NCI-H2196 treated with DMSO at 0.1 percent for 48 hours (cell line): Measurements from ENCODE around the gene LBX2.

ENCODE experiments used
- DNase-seq: peaks from one replicate; lab custom pipeline; 2025; ENCODE audit not compliant: unreplicated experiment; lab: John Stamatoyannopoulos, UW

The LBX2 gene

DNA sequence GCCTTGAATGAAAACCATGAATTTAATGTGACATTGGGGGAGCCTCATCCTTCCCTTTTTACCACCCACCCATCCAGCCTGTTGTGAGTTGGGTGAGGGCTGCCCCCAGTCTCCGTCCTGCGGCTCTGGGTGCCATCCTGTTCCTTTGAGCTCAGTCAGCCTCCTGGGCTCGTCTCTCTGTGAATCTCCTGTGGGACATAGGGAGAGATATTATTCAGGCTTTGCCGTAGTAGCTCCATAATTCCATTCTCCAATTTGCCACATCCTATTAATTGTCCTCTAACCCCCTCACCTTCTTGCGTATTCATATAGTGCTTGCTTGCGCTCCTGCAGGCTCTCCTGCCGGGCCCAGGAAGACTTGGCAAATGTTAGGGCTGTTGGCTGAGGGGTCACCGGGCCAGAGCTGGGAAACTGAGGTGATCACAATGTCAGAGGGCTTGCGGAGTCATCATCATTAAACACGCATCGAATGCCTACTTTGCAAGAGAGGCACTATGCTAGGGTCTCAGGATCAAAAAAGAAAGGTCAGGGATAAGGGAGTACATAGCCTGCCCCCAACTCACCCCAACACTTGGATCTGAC is 27.3 kb upstream of the LBX2 start:
- no peak for DNase-seq

DNA sequence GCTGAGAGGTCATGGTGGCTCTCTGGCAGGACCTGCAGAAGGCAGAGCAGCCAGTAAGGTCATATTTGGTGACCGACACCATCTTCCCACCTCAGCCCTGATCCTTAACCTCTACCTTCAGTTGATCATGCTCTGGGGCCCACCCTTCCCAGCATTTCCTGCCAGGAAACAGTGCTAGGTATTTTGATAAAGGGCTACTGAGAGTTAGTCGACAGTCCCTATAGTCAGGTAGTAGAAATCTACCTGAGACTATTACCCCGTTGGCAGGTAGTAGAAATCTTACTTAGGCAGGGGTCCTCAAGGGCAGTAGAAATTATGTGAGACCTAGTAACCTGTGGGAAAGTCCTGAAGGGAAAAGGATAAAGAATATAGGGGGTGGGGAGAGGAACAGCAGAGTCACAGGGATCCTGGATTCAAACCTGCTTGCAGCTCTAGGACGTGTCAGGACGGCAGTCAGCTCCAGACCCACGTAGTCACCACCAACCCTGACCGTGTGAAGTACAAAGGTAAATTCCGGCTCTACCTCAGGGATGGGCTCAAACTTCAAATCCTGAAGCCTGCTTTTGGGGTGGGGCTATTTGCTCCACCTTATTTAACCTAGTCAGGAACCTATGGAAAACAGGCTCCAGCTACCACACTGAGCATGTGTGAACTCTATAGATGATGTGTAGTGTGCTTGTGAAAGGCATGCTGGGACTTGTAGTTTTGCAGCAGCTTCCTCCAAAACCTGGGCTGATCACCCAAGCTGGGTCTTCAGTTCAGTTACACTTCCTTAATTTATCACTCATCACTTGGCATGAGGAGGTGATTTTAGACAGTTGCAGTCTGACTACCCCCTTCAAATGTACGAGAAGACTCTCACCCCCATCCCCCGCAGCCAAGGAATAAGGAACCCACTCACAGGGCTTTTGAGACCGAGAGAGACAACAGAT is 26.6 kb upstream of the LBX2 start, which contains the start of gene DQX1:
Gene DQX1, minus strand, starts transcription at position 515 of the 932 bp plus-strand sequence. Its CDS starts 502 bp downstream, at position 13.
- DNase-seq, result no peak

DNA sequence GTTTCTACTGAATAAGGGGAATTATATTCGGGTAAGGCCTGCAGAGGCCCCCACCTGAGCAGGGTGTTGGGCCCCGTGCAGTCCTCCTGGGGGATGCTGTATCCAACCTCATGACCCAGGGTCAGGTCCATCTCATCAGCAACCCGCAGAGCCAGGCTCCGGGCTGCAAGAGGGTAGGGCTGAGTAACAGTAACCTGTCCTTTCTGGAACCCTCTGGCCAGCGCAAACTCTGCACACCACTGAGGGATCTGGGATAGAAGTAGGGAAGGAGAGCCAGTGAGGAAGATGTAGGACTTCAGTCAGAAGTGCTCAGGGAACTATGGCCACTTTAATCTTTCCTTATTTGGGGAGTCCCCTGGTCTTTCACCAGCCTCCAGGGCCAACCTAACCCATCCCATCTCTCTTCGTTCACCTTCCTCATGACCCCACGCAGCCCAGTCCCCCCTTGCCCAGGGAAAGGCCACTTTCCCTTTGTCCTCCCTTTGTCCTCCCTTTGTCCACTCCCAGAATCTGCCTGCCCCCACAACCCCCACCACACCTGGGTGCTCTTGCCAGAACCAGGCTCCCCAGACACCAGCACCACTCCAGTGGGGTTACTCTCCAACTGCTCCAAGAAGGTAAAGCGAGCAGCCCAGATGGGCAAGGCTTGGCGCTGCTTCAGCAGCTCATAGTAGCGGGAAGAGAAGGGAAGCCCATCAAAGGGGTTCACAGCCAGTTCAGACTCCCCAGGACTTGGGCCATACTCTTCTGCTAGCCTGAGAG is 25.7 kb upstream of the LBX2 start:
- no peak for DNase-seq

DNA sequence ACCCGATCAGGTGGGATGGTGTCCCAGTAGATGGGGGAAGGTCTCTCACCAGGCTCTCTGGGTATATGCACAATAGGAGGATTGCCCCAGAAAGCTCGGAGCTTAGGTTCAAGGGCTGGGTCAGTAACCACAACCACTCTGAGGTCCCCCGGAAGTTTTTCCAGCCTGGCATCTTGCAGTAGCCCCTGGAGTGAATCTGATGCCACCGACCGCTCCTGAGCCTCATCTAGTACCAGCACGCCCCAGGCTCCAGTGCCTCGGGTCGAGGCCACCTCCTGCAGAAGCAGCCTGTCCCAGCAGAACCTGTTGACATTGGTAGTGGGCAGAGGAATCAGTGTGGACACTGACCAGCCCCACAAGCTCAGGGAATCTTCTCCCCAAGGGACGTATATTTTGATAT is 24.6 kb upstream of the LBX2 start:
- DNase-seq, result no peak

DNA sequence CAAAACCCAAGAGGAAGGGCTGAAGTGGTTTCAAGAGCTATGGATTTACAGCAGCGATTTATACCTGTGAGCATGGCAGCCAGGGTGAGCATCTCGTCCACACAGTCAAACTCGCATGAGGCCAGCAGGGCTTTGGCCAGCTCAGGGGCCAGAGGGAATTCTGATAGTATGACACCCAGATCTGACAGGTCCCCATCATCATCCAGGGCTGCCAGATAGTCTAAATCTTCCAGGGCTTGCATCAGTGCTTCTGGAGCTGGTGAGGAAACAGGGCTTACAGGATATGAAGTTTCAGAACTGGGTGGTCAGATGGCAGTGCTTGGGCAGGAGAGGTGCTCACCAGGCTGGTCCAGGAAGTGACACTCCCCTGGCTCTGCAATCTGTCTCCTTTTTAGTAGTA is 23.1 kb upstream of the LBX2 start:
- DNase-seq, result no peak

DNA sequence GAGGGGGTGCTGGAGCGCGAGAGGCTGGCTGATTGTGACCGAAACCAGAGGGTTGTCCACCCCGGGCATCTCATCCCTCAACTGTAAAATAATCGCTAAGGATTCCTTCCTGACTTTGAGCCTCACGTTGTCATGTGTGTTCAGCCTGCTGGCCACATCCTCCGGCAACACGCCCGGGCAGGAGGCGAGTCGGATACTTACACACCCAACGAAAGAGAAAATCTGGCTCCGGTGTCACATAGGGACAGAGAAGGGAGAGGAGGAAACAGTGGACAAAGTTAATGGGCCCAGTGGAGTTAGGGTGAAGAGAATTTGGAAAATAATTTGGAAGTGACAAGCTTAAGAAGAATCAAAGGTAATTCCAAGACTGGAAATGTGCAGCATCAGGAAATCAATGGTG is 17.2 kb upstream of the LBX2 start:
- no peak for DNase-seq

DNA sequence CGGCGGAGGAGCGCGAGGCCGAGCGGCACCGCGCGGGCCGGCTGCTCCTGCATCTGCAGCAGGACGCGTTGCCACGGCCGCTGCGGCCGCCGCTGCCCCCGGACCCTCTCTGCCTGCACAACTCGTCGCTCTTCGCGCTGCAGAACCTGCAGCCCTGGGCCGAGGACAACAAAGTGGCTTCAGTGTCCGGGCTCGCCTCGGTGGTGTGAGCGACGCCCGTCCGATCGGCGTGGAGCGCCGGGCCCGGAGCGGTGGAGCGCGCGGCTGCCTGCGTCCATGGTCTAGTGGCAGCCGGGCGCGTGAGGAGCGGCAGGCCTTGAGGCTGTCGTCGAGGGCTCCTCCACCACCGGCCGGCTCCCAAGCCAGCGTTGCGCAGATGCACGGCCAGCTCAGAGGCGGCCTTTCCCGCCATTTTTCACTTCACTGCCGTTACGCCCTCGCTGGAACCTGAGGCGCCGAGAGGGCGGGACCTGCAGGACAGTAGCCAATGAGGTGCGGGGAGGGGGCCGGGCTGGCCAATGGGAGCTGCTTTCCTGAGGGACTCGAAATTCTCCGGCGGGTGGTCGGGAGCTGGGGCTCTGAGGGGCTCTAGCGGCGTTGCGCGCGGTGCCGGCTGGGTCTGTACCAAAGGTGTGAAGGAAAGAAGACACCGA is 16.7 kb upstream of the LBX2 start:
- no peak for DNase-seq

DNA sequence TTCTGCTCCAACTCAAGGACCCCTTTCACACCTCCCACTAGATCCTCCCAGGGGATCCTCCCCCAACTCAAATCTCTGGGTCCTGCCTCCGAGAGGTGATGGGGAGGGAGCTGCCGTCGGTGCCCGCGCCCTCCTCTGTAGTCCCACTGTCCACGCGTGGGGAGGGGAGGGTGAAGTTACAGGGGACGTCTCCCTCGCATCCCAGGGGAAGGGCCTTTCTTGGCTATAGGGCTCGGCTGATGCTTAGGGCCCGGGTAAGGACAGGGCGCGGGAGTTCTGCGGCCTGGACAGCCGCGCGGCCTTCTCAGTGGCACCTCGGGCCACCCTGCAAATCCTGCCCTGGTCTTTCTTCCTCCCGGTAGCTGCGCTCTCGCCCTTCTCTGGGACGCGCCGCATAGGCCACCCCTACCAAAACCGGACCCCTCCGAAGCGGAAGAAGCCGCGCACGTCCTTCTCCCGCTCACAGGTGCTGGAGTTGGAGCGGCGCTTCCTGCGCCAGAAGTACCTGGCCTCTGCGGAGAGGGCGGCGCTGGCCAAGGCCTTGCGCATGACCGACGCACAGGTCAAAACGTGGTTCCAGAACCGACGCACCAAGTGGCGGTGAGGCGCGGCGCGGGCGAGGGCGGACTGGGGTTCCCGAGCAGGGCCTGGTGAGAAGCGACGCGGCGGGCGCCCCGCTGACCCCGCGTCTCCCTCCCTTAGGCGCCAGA is 16.0 kb upstream of the LBX2 start:
- no peak for DNase-seq

DNA sequence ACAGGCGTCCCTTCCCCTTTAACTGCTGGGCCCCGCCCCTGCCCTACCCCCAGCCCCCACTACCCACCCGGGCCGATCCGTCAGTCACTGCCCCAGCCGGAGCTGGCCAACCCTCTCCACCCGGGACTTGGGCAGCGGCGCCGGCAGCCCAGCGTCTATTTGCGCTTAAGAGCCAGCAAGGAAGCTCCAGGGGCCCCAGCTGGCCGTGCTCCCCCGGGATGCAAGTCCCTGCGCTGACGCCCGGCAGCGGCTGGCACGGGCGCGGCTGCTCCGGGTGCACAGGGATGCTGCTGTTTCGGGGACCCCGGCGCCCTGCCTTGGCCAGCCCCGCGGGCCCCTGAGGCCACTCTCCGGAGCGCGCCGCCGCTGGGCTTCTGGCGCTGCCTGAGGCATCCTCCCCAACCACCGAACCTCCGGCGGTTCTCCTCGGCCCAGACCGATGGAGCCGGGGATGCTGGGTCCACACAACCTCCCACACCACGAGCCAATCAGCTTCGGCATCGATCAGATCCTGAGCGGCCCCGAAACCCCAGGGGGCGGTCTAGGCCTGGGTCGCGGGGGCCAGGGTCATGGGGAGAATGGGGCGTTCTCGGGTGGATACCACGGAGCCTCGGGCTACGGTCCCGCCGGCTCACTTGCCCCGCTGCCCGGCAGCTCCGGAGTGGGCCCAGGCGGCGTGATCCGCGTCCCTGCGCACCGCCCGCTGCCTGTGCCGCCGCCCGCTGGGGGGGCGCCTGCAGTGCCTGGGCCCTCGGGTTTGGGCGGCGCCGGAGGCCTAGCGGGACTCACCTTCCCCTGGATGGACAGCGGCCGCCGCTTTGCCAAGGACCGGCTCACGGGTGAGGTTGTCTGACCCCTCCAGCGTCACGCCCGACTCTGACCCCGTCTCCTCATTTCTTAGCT is 15.2 kb upstream of the LBX2 start, which contains the start of gene TLX2:
Gene TLX2, plus strand, starts transcription at position 83 of the 903 bp plus-strand sequence. Its CDS starts 357 bp downstream, at position 440.
- no peak for DNase-seq

DNA sequence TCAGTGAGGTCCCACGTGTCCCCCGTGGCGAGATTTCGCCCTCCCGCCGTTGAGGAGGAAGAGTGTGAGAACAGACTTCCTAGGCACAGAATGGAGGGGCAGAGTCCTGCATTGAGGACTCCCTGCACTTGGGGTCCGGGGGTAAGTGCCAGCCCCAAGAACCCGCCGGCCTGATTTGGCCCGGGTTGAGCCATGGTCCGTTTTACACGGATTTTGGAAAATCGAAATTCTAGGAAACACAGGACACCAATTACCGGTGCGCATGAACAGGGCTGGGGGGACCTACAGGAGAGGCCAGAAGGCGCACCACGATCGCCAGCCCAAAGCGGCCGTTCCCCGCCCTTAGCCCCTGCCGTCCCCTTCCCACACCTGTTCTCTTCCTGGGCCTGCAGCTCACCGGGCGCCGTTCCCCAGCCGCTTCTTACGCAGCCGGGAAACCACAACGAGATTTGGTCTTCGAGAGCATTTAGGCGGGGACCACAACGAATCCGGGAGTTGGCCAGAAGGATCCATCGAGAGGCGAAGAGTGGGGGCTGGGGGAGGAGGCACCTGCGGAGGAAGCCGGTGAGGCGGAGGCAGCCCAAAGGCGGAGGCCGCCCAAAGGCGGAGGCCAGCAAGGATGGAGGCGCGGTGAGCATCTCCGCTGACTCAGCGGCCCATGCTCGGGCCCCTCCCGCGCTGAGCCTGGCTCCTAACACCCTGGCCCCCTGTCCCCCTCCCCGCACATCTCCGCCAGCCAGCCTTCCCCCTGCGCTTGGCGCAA is 14.4 kb upstream of the LBX2 start:
- DNase-seq, result no peak

DNA sequence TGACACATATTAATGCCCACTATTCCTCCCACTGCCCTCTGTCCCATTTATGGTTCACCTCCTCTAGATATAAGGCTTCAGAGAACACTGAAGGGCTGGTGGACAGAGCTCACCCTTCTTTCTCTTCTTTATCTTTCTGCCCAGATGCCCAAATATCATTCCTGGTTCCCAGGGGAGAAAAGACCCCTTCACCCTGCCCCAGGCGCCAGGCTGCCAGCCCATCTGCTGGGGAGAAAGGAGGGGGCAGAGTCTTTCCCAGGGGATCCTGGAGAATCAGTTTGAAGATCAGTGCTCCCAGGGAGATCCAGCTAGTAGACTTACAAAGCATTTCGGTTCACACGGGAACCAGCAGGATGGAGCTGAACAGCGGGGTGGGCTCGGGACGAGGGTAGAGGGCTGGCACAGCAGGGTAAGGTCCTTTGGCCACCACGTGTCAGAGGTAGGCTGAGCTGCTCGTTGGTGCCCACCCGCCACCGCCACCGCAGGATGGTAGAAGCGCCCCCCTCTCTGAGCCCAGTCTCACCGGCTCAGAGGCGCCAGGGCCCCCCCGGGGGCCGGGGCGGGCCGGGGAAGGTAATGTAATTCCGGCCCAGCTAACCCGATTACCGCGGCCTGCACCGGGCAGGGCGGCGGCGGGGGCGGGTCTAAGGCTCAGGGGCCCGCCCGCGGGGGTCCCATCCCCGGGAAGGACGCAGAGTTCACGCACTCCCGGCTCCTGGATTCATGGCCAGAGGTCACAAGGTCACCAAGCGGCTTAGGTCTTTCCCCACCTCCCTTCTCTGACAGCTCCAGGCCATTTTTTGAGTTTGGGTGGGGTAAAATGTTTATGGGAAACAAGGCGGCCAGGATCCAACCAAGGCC is 13.6 kb upstream of the LBX2 start:
- no peak for DNase-seq

DNA sequence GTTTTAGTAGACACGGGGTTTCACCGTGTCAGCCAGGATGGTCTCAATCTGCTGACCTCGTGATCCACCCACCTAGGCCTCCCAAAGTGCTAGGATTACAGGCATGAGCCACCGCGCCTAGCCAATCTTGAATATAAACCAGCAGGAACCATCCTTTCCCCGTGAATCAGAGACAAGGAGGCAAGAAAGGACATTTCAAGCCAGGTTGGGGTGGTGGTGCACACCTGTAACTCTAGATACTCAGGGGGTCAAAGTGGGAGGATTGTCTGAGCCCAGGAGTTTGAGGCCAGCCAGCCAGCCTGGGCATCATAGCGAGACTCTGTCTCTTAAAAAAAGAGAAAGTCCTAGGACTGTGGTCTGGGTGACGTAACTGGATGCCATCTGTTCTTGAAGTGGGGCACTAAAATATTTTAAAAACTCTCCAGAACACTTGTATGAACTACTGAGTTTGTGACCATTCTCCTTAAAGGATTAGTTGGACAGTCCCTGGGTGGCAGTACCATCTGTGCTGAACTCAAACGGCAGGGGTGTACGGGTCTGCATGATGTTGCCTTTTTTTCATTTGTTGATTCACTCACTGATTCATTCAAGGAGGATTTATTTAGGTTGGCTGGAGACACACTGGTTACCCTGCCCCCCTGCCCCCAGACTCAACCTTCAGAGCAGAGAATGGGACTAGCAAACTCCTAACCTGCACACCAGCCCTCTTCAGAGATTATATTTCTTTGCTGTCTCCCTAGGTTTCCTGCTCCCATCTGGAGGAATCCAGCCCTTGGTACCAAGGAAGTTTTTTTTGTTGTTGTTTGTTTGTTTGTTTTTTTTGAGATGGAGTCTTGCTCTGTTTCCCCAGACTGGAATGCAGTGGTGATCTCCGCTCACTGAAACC is 11.9 kb upstream of the LBX2 start:
- DNase-seq, result no peak

DNA sequence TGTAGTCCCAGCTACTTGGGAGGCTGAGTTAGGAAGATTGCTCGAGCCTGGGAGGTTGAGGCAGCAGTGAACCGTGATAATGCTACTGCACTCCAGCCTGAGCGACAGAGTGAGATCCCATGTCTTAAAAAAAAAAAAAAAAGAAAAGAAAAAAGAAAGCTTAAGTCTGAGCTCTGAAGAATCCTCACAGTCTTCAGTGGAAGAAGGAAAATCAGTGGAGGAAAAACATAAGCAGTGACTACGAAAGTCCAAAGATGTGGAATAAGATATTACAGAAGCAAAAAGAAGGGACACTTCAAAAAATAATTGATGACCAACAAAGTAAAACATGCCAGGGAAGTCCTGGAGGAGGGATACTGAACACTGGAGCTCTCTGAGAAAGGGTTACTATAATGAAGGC is 10.9 kb upstream of the LBX2 start:
- no peak for DNase-seq

DNA sequence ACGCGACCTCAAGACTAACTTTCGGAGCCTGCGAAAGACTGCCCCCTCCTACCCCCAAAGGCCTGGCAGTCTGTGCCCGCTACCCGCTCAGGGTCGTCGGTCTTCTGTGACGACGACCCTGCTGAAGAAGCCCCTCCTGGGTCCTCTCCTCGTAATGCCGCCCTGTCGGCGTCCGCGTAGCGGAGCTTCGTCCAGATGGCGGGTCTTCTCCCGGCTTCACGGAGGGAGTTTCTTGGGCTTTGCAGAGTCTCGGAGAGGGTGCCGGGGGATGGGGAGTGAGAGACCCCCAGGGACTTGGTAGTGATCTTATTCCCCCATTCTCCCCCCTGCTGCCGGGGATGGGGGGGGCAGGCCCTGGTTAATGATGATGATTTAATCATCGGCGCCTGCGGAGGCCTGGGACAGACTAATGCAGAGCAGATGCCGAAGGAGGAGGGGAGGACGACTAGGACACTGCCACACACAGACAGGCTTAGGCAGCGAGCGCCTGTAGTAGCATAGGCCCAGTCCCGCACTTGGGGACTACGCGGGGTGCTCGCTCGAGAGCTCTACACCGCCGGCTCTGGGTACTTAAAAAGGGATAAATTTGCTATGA is 8.6 kb upstream of the LBX2 start:
- DNase-seq, result no peak

DNA sequence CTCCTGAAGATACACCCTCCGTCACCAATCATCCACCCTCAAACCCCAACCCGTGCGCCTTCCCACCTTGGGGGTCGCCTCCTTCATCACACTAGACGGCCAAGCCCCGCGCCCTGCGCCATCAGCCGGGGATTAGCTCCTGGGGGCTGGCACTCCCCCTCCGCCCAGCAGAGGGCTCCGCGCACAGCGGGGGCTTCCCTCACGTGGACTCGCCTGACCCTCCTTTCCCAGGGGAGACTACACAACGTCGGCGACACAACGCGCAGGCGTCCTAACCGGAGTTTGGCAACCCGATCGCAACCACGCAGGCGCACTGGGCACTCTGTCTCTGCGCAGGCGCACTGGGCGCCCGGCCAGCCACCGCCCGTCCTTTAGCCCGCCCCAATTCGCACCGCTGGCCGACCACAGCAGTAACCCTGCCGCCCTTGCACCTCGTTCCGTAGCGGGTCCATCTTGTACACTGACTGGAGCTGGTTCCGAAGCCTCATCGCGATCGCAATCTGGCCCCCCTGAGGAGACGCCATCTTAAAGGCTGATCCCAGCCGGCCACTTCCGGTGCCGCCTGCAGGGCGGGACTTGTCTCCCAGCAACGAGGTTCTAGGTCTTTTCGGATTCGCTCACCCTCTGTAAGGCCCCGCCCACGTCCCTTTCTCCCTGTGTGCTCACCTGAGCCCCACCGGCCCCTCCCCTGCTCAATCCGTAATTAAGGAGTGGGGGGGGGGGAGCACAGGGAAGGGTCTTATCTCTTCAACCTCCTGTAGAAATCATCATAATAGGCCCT is 7.9 kb upstream of the LBX2 start, which contains the start of gene PCGF1:
Gene PCGF1, minus strand, starts transcription at position 551 of the 781 bp plus-strand sequence. Its CDS starts 27 bp downstream, at position 524.
- DNase-seq, result peak; percentile 81
